Measurements from ENCODE around the gene CDK8. TPM values are rescaled to one million over a fixed set of nuclear protein-coding genes. Genes with fewer than 3 reads are reported as not detected.
A peak's percentile ranks its signal among the peaks of the same experiment; 100 is the strongest.
"Not testable (repeated sequence)": the region's sequence is repeated elsewhere in the genome, so short reads cannot be mapped to it uniquely, and the experiment has no call there.

CDK8 gene
- polyA plus RNA-seq, 3 donors: 21.5 to 22.7 (median 21.6) TPM

- no peak for DNase-seq
Observed at GRCh38 chr13:26310003-26310402, 56.1 kb downstream of the CDK8 start.

- no peak for DNase-seq
Observed at GRCh38 chr13:26310470-26310869, 56.5 kb downstream of the CDK8 start.

- DNase-seq: not testable (repeated sequence)
Observed at GRCh38 chr13:26312019-26312418, 58.1 kb downstream of the CDK8 start.

GRCh38 chr13:26316095-26316494 is 62.2 kb downstream of the CDK8 start:
- DNase-seq: not testable (repeated sequence)

GRCh38 chr13:26320766-26321165 is 66.8 kb downstream of the CDK8 start:
- DNase-seq: no peak

GRCh38 chr13:26323127-26323526 is 69.2 kb downstream of the CDK8 start:
- DNase-seq: no peak

GRCh38 chr13:26323764-26324163 is 69.8 kb downstream of the CDK8 start:
- no peak for DNase-seq

- no peak for DNase-seq
Observed at GRCh38 chr13:26324294-26324693, 70.4 kb downstream of the CDK8 start.

GRCh38 chr13:26324867-26325266 is 70.9 kb downstream of the CDK8 start:
- no peak for DNase-seq

GRCh38 chr13:26325876-26326275 is 71.9 kb downstream of the CDK8 start:
- no peak for DNase-seq

- peak; percentile 10 for DNase-seq
Observed at GRCh38 chr13:26326562-26326961, 72.6 kb downstream of the CDK8 start.

- no peak for DNase-seq
Observed at GRCh38 chr13:26327940-26328725, 74.2 kb downstream of the CDK8 start.

- DNase-seq: no peak
Observed at GRCh38 chr13:26335158-26335557, 81.2 kb downstream of the CDK8 start.

GRCh38 chr13:26340807-26341206 is 86.9 kb downstream of the CDK8 start:
- no peak for DNase-seq

- no peak for DNase-seq
Observed at GRCh38 chr13:26342898-26343297, 89.0 kb downstream of the CDK8 start.

GRCh38 chr13:26343816-26344215 is 89.9 kb downstream of the CDK8 start:
- no peak for DNase-seq

GRCh38 chr13:26344980-26345379 is 91.1 kb downstream of the CDK8 start:
- no peak for DNase-seq

- DNase-seq: no peak
Observed at GRCh38 chr13:26348966-26349365, 95.0 kb downstream of the CDK8 start.

GRCh38 chr13:26362261-26362660 is 108.3 kb downstream of the CDK8 start:
- DNase-seq: no peak

- DNase-seq: no peak
Observed at GRCh38 chr13:26370553-26370952, 116.6 kb downstream of the CDK8 start.

- DNase-seq: no peak
Observed at GRCh38 chr13:26372747-26373146, 118.8 kb downstream of the CDK8 start.

GRCh38 chr13:26376430-26376829 is 122.5 kb downstream of the CDK8 start:
- no peak for DNase-seq

- no peak for DNase-seq
Observed at GRCh38 chr13:26377038-26377437, 123.1 kb downstream of the CDK8 start.

- no peak for DNase-seq
Observed at GRCh38 chr13:26378116-26378515, 124.2 kb downstream of the CDK8 start.

All from renal pelvis (tissue), 4 donors.